Body of pancreas (tissue), 4 donors: Measurements from ENCODE around the gene DGKI. TPM values are rescaled to one million over a fixed set of nuclear protein-coding genes. Genes with fewer than 3 reads are reported as not detected.

Experiments used
- ATAC-seq: fragments of 150-250 bp; one replicate; pipeline ENCODE4 v1.9.1; 2016
- DNase-seq, 4 donors: peaks; one replicate each; pipeline ENCODE4 v3.0.0-alpha.2; 2019
- H3K27ac ChIP-seq, 4 donors: fragments of 200-600 bp; sonication (generic); 1 replicate in 3 of 4; 2 replicates in 1 of 4; pipeline versions ENCODE4 v1.5.1 to v1.6.1; 2016 to 2019; ENCODE audit warnings: mild to moderate bottlenecking in 1 of 4, mixed read lengths in 1 of 4, moderate library complexity in 1 of 4
- H3K27me3 ChIP-seq, 2 donors: fragments of 200-600 bp; sonication (generic); one replicate each; pipeline ENCODE4 v1.6.0; 2016; ENCODE audit warnings: mild to moderate bottlenecking in 1 of 2
- H3K36me3 ChIP-seq, 2 donors: fragments of 200-600 bp; sonication (generic); replicated peaks in 1 of 2; 2 replicates each; pipeline ENCODE4 v1.5.1; 2016; ENCODE audit warnings: low read depth in 2 of 2; ENCODE audit not compliant: insufficient read depth in 1 of 2
- H3K4me1 ChIP-seq: fragments of 200-600 bp; sonication (generic); one replicate; pipeline ENCODE4 v1.6.0; 2016
- H3K4me3 ChIP-seq, 2 donors: fragments of 200-600 bp; sonication (generic); 1 replicate in 1 of 2; 2 replicates in 1 of 2; pipeline ENCODE4 v1.5.1; 2016 to 2019
- H3K9me3 ChIP-seq, 3 donors: fragments of 200-600 bp; sonication (generic); 1 replicate in 2 of 3; 2 replicates in 1 of 3; pipeline ENCODE4 v1.5.1; 2016
- CTCF ChIP-seq, 7 experiments: fragments of 450-650 bp in 4 of 7; fragments of 200-600 bp in 3 of 7; sonication (generic) in 3 of 7; IDR thresholded peaks; one replicate each; pipeline ENCODE4 v1.5.1; 2016 to 2019; ENCODE audit warnings: antibody characterized with exemption in 7 of 7
- POLR2A ChIP-seq, 3 donors: fragments of 450-650 bp; IDR thresholded peaks; one replicate each; pipeline ENCODE4 v1.6.1; 2016; ENCODE audit warnings: antibody characterized with exemption in 3 of 3, mild to moderate bottlenecking in 2 of 3
- WGBS, 2 donors: methylation state at CpG; one replicate each; pipeline ENCODE4 v1.1.5; 2017; 5-methylcytosine and 5-hydroxymethylcytosine counted together
- intact Hi-C: fragments of 100-400 bp; cut with DNase I; formaldehyde crosslinking; loops from one replicate; pipeline ENCODE4 v1.15.1; 2023
- total RNA-seq, 2 donors: library from RNA; depleted of rRNA; stranded (reverse); fragments of >200 nt; gene quantifications; one replicate each; pipeline ENCODE4 v1.1.0, GENCODE V29; 2016

DGKI gene
- total RNA-seq, 2 donors from 2014 or later, result 2.6 TPM; not detected in 1

DNA sequence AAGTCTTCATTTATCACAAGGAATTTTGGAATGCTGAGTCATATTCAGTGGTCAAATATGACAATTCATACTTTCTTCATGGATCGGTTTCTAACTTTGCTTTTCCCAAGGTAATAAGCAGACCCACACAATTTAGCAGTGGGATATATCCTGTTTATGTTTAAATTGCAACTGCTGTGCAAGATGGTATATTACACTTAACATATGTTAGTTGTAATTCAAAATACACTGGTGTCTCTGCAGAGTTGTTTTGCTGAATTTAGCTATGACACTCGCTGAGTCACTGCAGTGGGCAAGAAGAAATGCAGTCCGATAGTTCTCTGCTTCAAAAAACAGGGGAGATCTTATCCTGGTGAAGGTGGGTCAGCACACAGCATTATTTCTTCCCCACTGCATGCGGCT is 308.4 kb downstream of the DGKI start:
- Histone ChIP-seq H3K9me3 (no peaks in the 10 kb centered on the region), H3K4me3 (no peak overlapping the region), H3K36me3 (no peaks in the 10 kb centered on the region), H3K27me3 (no peaks in the 10 kb centered on the region), H3K4me1 (no peaks in the 10 kb centered on the region), H3K27ac (no peak overlapping the region)
- intact Hi-C loops, result no loop called here
- no peak for DNase-seq
- TF ChIP-seq POLR2A (IDR thresholded peaks at IDR 0.05), result no peak
- TF ChIP-seq CTCF (IDR thresholded peaks at IDR 0.05), result no peak
- 61 to 73% methylated on average over 4 of the region's 4 CpGs for WGBS, 2 donors
- no peak for ATAC-seq

GRCh38 chr7:137535579-137535978 is 311.2 kb downstream of the DGKI start:
- Histone ChIP-seq H3K27ac (no peak overlapping the region), H3K4me1 (no peaks in the 10 kb centered on the region), H3K4me3 (no peak overlapping the region), H3K36me3 (no peaks in the 10 kb centered on the region), H3K27me3 (no peaks in the 10 kb centered on the region), H3K9me3 (no peaks in the 10 kb centered on the region)
- 52 to 61% methylated on average over 6 of the region's 6 CpGs for WGBS, 2 donors
- TF ChIP-seq CTCF (IDR thresholded peaks at IDR 0.05), result no peak
- TF ChIP-seq POLR2A (IDR thresholded peaks at IDR 0.05), result no peak
- DNase-seq, result no peak
- no peak for ATAC-seq
- intact Hi-C loops, result no loop called here

- 79 to 80% methylated on average over 4 of the region's 4 CpGs for WGBS, 2 donors
- no peak for DNase-seq
These were observed 315.1 kb downstream of the DGKI start for GRCh38 chr7:137531671-137532070.

DNA sequence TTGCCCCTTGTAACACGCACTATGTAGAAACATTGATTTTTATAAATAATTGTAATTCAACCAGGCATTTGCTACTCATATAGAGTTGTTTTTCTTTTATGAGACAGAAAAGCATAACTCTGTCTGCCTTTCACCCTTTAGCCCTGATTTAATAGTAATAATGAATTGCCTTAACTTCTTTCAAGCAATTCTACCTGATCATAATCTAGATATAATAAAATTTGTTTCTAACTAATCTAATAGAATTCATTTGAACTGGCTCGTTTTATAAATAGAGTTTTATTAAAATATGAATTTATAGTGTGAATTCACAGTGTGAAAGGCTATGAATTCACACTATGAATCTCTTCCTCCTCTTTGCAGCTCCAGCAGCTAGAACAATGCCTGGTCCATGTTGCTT is 319.1 kb downstream of the DGKI start:
- H3K36me3 ChIP-seq, result no peaks in the 10 kb centered on the region
- H3K27ac ChIP-seq, result no peak overlapping the region

More at GRCh38 chr7:137531671-137532070, 315.1 kb downstream of the DGKI start:
- H3K36me3 ChIP-seq, result no peaks in the 10 kb centered on the region
- H3K4me1 ChIP-seq, result no peaks in the 10 kb centered on the region
- H3K4me3 ChIP-seq, result no peak overlapping the region
- ATAC-seq, result no peak
- no peak overlapping the region for H3K27ac ChIP-seq
- H3K9me3 ChIP-seq, result no peaks in the 10 kb centered on the region
- no peaks in the 10 kb centered on the region for H3K27me3 ChIP-seq
- TF ChIP-seq POLR2A (IDR thresholded peaks at IDR 0.05), result no peak
- no peak for TF ChIP-seq CTCF (IDR thresholded peaks at IDR 0.05)
- intact Hi-C loops, result no loop called here

More for the DNA sequence above, 319.1 kb downstream of the DGKI start:
- ATAC-seq, result no peak
- intact Hi-C loops, result no loop called here
- Histone ChIP-seq H3K4me3 (no peak overlapping the region), H3K9me3 (no peaks in the 10 kb centered on the region), H3K4me1 (no peaks in the 10 kb centered on the region), H3K27me3 (no peaks in the 10 kb centered on the region)
- DNase-seq, result no peak
- TF ChIP-seq POLR2A (IDR thresholded peaks at IDR 0.05) (no peak), CTCF (IDR thresholded peaks at IDR 0.05) (no peak)
- 42 to 43% methylated on average over 2 of the region's 2 CpGs for WGBS, 2 donors
